Parathyroid adenoma (tissue), 2 donors: ENCODE measurements around the gene CACNG3.

Source experiments
- H2AFZ ChIP-seq: fragments of 300-600 bp; sonication (generic); one replicate; pipeline ENCODE4 v1.7.0; 2017; ENCODE audit warnings: antibody characterized with exemption, mild to moderate bottlenecking
- H3K27ac ChIP-seq: fragments of 300-600 bp; sonication (generic); one replicate; pipeline ENCODE4 v1.7.0; 2017
- H3K27me3 ChIP-seq: fragments of 300-600 bp; sonication (generic); one replicate; pipeline ENCODE4 v1.7.0; 2017; ENCODE audit warnings: low read length; ENCODE audit not compliant: control insufficient read depth, insufficient read depth
- H3K36me3 ChIP-seq: fragments of 300-600 bp; sonication (generic); one replicate; pipeline ENCODE4 v1.7.0; 2017; ENCODE audit warnings: low read length; ENCODE audit not compliant: control insufficient read depth, insufficient read depth
- H3K4me1 ChIP-seq: fragments of 300-600 bp; sonication (generic); one replicate; pipeline ENCODE4 v1.7.0; 2017; ENCODE audit warnings: control low read depth
- H3K4me2 ChIP-seq: fragments of 300-600 bp; sonication (generic); one replicate; pipeline ENCODE4 v1.7.0; 2017; ENCODE audit warnings: low read length
- H3K4me3 ChIP-seq: fragments of 300-600 bp; sonication (generic); one replicate; pipeline ENCODE4 v1.7.0; 2017; ENCODE audit warnings: low read depth, low read length
- H3K79me2 ChIP-seq: fragments of 300-600 bp; sonication (generic); one replicate; pipeline ENCODE4 v1.7.0; 2017; ENCODE audit warnings: control low read depth
- H3K9ac ChIP-seq: fragments of 300-600 bp; sonication (generic); one replicate; pipeline ENCODE4 v1.7.0; 2017; ENCODE audit warnings: mild to moderate bottlenecking
- H3K9me3 ChIP-seq: fragments of 300-600 bp; sonication (generic); one replicate; pipeline ENCODE4 v1.7.0; 2017; ENCODE audit warnings: low read length; ENCODE audit not compliant: control insufficient read depth
- TF ChIP-seq, protein P1 (sequence below): fragments of 300-600 bp; sonication (generic); IDR thresholded peaks from one replicate; pipeline ENCODE4 v1.7.0; 2017; ENCODE audit warnings: antibody characterized with exemption, mild to moderate bottlenecking
- donor health status: primary hyperparathyroidism.

Gene CACNG3

DNA sequence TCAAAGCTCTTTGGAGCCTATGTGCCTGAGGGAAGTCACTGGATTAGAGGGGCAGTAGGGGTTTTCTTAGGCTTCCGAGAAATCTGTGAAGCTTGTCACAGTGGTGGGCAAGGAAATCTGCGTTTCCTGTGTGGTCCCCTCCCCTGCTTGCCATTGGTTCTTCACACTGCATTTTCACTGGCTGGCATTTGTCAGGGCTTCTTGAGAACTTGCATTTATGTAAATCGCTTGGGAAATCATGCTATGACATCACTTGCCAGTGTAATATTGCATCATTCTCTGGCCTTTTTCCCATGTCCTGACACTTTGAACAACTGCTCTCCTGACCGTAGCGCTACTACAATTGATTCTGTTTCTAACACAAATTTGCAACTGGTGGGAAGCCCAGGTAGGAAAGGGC lies 1.8 kb downstream of the CACNG3 start:
- Histone ChIP-seq H3K4me2 (no peak overlapping the region), H3K4me1 (no peaks in the 10 kb centered on the region), H3K9ac (no peak overlapping the region), H3K79me2 (no peaks in the 10 kb centered on the region), H3K9me3 (no peaks in the 10 kb centered on the region), H3K27me3 (no peaks in the 10 kb centered on the region), H3K4me3 (no peak overlapping the region), H3K36me3 (no peaks in the 10 kb centered on the region), H3K27ac (no peak overlapping the region), H2AFZ (no peak overlapping the region)
- TF ChIP-seq, protein P1, sequence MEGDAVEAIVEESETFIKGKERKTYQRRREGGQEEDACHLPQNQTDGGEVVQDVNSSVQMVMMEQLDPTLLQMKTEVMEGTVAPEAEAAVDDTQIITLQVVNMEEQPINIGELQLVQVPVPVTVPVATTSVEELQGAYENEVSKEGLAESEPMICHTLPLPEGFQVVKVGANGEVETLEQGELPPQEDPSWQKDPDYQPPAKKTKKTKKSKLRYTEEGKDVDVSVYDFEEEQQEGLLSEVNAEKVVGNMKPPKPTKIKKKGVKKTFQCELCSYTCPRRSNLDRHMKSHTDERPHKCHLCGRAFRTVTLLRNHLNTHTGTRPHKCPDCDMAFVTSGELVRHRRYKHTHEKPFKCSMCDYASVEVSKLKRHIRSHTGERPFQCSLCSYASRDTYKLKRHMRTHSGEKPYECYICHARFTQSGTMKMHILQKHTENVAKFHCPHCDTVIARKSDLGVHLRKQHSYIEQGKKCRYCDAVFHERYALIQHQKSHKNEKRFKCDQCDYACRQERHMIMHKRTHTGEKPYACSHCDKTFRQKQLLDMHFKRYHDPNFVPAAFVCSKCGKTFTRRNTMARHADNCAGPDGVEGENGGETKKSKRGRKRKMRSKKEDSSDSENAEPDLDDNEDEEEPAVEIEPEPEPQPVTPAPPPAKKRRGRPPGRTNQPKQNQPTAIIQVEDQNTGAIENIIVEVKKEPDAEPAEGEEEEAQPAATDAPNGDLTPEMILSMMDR = no peak

DNA sequence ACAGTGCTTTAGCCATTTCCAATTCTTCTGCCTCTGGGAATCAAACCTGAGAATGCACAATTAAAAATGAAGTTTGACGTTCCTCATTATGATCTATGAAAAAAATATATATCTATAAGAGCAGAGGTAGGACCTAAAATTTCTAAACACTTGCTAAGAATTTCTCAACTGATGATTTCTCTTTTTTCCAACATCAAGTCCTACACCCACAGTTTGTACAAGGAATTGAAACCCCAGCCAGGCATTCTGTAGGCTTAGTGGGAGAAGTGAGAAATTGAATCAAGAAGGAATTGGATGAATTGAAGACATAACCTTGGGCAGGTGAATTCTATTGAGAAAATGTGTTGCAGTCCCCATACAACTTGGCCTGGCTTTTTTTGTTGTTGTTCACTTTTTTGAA lies 2.7 kb downstream of the CACNG3 start:
- H3K4me1 ChIP-seq = no peaks in the 10 kb centered on the region
- no peak overlapping the region for H3K9ac ChIP-seq
- no peaks in the 10 kb centered on the region for H3K27me3 ChIP-seq
- no peaks in the 10 kb centered on the region for H3K9me3 ChIP-seq
- no peak overlapping the region for H3K27ac ChIP-seq
- no peak overlapping the region for H2AFZ ChIP-seq
- H3K4me2 ChIP-seq = no peak overlapping the region
- H3K4me3 ChIP-seq = no peak overlapping the region
- TF ChIP-seq, protein P1 = no peak
- no peaks in the 10 kb centered on the region for H3K79me2 ChIP-seq
- no peaks in the 10 kb centered on the region for H3K36me3 ChIP-seq

GRCh38 chr16:24262816-24263215 lies 6.7 kb downstream of the CACNG3 start:
- Histone ChIP-seq H2AFZ (no peak overlapping the region), H3K79me2 (no peaks in the 10 kb centered on the region), H3K4me1 (no peaks in the 10 kb centered on the region), H3K4me3 (no peak overlapping the region), H3K36me3 (no peaks in the 10 kb centered on the region), H3K9me3 (no peaks in the 10 kb centered on the region), H3K27ac (no peak overlapping the region), H3K9ac (no peak overlapping the region), H3K4me2 (no peak overlapping the region), H3K27me3 (no peaks in the 10 kb centered on the region)
- TF ChIP-seq, protein P1 = no peak

DNA sequence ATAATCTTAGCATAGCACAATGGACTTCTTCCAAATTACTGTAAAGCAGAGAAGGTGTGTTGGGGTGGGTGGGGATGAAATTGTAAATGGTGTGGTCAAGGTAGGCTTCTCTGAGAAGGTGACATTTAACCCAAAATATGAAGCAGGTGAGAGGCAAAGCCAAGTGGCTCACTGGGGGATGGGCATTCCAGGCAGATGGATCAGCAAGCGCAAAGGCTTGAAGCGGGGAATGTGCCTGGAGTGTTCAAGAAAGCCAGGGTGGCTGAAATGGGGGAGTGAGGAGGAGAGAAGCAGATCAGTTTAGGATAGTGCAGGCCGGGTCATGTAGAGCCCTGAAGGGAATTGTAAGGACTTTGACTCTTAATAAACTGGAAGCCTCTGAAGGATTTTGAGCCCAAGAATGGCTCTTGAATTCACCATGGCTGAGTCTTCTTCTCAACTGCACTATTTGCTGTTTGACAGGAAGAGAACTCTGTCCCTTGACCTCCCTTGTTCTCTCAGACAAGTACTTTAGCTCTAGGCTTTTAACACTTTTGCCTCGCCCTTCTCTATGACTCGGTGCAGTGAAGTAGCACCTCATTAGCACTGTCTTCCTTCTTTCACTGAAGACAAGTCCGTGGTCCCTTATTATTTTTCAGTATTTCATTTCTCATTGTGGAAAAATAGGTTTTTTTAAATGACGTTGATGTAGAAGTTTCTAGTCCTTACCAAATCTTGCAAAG lies 14.7 kb downstream of the CACNG3 start:
- Histone ChIP-seq H3K79me2 (no peaks in the 10 kb centered on the region), H3K4me1 (no peaks in the 10 kb centered on the region), H2AFZ (no peak overlapping the region), H3K4me2 (no peak overlapping the region), H3K4me3 (no peak overlapping the region), H3K27ac (no peak overlapping the region), H3K27me3 (no peaks in the 10 kb centered on the region), H3K9ac (no peak overlapping the region), H3K36me3 (no peaks in the 10 kb centered on the region), H3K9me3 (no peaks in the 10 kb centered on the region)
- TF ChIP-seq, protein P1 = no peak

DNA sequence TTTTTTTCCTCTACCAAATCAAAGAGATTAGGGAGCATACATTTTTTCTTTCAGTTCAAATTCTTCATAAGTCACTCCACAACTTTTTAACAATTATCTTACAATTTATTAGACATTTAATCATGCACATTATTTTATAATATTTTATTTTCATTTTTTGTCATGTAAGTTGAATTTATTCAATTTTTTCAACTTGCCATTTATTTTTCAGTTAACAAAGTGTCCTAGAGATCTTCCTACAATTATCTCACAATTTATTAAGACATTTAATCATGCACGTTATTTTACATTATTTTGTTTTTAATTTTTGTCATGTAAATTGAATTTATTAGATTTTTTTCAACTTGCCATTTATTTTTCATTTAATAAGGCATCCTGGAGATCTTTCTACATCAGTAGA lies 16.2 kb downstream of the CACNG3 start:
- H3K4me3 ChIP-seq = no peak overlapping the region
- no peaks in the 10 kb centered on the region for H3K27me3 ChIP-seq
- TF ChIP-seq, protein P1 = no peak
- no peak overlapping the region for H3K4me2 ChIP-seq
- no peaks in the 10 kb centered on the region for H3K79me2 ChIP-seq
- H3K27ac ChIP-seq = no peak overlapping the region
- no peaks in the 10 kb centered on the region for H3K9me3 ChIP-seq
- H3K36me3 ChIP-seq = no peaks in the 10 kb centered on the region
- H3K9ac ChIP-seq = no peak overlapping the region
- no peaks in the 10 kb centered on the region for H3K4me1 ChIP-seq
- no peak overlapping the region for H2AFZ ChIP-seq
